HG03575 (cell line): Measurements from ENCODE around the gene CD6.

Source experiments
- ATAC-seq: cut with Tn5 transposase; IDR thresholded peaks from one replicate; pipeline ENCODE4 v1.9.1; 2021; ENCODE audit not compliant: unreplicated experiment, insufficient number of reproducible peaks, low FRiP score; ENCODE audit errors: extremely low read depth

Gene CD6

DNA sequence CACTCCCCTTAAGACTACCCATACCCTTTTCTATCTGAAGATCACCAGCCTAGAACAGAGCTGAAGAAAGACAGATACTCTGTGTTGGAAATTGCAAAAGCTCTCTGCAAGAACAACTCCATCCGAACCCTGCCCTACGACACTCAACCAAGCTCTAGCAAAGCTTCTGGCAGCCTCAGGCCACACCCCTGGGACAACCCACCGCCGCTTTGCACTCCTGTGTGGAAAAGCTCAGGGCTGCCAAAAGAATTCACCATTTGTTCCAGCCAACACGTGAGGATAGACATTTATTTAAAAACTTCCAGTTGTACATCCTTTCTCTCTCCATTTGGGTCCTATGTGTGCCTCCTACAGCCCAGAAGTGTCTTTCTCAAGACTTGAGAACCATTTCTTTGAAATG lies 68.4 kb downstream of the CD6 start:
- no peak for ATAC-seq

DNA sequence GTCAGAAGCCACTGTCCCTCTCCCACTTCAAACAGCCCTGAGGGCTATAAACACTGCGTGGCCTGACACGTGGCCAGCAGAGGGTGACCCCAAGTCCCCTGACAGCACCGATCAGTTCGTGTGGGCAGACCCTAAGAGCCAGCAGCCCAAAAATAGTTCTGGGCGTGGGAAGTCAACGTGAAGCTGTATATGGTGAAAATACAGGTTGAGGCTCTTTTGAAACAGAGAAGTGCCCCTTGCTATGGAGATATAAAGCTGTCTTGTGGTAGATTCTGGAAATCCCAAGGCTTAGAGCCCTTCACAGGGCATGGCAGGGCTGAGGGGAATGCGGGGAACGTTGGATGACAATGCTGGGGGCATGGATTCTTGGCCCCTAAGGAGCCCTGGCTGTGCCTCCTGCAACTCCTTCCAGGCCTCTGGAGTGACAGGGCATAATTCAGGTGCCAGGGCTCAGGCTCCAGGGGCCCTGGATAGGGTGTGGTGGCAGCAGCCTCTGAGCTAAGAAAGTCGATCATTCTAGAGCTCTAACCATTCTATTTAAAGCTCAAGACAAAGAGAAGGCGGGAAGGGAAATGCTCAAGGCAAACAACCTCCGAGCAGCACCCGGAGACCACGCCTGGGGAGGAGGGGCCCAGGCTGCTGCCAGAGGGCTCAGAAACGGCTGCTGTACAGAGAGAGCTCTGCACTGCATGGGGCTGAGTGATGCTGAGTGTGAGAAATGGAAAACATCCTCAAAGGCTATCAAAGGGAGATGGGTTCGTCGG lies 70.5 kb downstream of the CD6 start:
- no peak for ATAC-seq

DNA sequence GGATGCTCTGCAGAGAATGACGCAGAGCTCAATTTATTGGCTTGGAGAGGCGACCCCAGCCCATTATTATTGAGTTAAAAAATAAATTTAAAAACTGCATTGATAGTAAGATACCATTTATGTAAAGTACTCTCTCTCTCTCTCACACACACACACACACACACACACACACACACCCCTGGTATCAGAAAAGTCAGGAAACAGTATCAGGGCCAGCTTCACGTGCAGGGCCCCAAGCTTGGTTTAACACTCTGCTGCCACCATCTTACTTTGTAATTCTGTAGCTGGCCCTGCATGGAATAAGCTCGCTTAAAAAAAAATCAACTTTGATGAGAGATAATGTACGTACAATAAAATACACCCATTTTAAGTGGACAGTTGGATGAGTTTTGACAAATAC lies 71.1 kb downstream of the CD6 start:
- ATAC-seq = no peak

DNA sequence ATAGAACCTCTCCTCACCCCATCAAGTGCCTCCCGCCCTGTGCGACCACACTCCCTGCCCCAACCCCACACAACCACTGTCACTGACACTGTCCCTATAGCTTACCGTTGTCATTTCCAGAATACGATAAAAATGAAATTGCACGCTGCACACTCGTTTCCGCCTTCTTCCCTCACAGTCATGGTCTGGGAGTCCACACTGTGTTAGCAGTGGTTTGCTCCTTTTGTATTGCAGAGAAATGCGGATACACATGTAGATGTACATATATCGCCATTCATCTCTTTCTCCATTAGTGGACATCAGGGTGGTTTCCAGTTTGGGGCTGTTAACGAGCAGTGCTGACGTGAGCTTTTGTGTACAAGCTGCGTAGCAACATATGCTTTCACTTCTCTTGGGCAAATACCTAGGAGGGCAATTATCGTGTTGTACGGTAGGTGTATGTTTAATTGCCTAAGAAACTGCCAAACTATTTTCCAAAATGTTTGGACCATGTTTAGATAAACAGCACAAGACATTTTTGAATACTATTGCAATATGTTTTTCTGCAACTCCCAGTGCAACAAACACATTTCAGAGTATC lies 71.6 kb downstream of the CD6 start:
- ATAC-seq = no peak

DNA sequence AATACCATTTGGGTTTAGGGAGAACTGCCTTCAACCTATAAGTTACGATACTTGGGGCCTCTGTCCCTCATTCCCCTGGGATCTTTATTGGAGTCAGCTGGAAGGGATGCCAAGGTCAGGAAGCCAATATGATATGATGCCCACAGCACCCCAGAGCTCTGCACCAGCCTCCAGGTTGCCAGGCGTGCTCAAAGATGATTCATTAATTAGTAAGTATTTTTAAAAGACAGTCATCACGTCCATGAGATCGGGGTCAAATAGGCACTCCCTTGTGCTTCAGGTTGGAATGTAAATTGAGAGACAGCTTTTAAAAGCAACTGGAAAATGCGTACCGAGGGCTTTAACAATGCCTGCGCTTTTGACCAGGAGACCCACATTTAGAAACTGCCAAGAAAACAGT lies 73.8 kb downstream of the CD6 start:
- no peak for ATAC-seq

DNA sequence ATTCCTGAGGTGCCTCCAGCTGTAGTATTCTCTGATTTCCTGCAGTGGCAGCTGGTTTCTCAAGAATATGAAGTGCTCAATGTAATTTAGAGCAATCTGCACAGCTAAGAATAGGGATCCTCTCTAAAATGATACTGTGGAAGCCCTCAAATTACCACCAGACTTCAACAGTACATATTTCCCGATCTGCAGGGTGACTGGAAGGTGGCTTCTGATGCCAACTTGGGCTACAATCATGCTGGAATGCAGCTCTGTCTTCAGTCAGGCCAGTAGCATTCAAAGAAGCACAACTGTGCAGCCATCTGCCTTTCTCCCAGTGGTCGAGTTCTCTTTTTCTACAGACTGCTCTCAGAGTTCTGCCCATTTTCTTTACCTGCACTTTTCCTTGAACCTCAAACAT lies 75.4 kb downstream of the CD6 start:
- no peak for ATAC-seq

DNA sequence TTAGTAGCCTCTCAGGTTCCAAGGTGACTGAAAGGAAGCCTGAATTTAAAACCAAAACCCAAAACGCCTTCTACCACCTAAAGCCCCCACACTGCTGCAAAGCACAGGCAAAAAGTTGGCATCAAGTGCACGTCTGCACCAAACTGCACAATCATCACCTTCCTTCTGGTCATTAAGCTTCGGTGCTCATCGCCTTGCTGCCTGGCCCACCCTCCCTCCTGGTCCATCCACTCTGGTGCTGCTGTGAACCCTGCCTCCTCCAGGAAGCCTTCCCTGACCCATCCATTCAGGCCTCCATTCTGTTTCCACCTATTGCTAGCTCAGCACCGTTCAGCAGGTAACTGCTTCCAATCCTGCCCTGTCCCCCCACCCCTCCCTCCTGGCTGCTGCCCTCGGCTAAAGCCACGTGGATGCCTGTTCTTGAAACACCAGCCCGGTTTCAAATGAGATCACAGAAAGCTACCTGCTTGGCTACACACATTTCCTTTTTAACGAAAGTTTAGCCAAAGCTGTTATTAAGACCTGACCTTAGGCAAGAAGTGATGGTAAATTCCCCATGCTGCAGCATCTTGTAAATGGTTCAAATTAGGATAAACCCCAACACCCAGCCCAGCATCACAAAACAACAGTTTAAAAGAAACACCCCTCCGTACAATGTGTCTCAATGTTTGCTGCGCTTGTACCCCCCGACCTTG lies 77.0 kb downstream of the CD6 start:
- ATAC-seq = no peak

DNA sequence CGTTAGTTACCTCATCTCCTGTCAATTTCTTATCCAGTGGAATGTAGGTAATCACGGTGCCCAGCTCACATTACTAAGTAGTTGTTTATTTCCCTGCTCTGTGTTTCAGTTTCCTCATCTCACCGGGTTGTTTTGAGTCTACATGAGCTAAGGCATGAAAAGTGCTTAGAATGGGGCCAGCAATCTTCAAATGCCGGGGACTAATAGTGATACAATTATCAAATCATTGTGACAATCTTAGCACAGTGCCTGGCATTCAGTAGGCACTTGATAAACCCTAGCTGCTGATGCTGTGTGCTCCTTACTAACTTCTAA lies 77.5 kb downstream of the CD6 start:
- no peak for ATAC-seq

DNA sequence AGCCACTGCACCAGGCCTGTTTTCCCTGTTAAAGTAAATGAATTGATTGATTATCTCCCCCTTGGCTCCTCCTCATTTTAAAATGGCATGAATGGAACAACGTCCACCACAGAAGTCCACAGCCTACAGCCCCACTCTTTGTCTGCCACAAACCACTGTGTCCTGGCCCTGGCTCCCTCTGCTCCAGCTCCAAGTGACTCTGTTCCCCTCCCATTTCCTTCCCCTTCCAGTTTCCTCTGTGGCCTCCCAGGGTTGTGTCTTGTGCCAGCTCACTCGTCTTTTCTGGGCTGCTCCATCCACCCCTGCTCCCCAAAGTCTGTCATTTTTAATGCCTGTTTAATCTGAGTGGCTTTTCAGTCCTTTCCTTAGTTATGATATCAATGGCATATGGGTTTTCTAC lies 78.4 kb downstream of the CD6 start:
- no peak for ATAC-seq

DNA sequence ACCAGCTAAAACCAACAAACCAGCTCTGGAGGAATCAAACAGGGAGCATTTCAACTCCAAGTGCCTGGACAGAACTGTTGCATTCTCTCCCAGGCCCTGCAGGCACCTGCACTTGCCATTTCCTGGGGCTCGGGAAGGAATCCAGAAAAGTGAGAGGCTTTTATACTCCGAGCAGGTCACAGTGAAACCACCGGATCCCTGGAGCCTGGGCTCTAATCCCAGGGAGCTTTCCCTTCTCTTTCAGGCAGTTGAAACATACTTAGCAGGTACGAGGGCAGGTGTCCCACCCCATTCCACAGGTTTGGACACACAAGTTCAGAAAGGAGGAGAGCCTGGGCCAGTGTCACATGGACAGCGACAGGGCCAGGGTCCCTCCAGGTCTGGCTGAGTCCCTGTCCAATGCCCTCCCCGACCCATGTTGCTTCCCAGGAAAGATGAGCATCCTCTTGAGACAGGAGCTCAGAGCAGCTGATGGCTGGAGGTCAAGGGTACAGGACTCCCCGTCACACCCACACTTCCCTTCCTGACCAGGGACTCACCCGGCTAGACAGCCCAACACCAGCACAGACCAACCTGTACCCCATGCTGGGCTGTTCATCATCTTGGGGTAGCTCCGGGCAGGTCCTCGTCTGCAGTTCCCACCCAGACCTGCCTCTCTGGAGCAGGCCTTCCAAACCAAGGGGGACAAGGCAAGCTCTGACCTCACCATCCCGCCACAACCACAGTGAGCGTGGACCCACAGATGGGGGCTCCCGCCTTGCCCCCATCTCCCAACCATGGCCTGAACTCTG lies 80.9 kb downstream of the CD6 start:
- no peak for ATAC-seq

DNA sequence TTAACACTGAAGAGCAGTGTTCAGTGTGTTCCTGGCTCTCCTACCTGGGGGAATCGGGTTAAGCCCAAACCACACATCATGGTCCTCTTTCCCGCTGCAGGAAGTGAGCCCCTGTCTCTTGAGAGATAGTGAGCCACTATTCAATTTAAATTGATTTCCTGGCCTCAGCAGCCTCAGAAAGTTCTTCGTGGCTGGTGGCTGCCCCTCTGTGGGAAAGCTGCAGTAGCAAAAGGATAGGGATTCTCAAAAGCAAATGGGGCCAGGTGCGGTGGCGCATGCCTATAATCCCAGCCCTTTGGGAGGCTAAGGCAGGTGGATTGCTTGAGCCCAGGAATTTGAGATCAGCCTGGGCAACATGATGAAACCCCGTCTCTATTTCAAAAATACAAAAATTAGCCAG lies 81.7 kb downstream of the CD6 start:
- ATAC-seq = no peak

DNA sequence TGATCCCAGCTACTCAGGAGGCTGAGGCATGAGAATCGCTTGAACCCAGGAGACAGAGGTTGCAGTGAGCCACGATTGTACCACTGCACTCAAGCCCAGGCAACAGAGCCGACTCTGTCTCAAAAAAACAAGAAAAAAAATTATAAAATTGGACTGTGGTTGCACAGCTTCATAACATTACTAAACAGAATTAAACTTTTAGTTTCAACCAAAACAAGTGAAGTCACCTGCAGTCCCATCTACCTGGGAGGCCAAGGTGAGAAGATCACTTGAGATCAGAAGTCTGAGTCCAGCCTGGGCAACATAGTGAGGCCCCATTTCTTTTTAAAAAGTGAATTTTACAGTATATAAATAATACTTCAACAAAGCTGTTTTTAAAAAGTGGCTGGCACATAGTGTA lies 83.0 kb downstream of the CD6 start:
- ATAC-seq = no peak

DNA sequence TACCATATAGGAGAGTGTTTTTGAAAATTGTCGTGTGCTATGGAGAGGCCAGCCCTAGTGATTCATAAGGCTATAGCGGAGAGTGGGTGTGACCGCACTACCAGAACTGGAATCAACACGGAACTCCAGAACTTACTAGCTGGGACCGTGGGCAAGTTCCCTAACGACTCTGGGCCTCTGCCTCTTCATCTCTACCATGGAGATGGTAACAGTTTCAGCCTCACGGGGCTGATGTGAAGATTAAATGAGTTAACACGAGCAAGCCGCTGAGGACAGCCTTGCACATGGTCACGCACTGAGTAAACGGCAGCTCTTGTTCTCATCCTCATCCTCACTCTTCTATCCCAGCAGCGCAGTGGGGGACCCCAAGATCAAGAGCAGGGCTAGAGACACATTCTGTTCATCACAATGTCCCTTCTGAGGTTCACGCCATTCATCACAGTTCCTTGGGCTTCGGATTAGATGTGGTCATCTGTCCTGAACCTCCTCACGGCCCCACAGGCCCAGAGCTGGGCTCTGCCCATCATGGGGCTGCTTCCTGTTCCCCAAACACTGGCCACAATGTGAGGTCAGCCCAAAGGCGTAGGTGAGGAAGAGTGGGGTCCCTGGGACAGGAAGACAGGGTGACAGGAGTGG lies 83.6 kb downstream of the CD6 start:
- ATAC-seq = no peak

DNA sequence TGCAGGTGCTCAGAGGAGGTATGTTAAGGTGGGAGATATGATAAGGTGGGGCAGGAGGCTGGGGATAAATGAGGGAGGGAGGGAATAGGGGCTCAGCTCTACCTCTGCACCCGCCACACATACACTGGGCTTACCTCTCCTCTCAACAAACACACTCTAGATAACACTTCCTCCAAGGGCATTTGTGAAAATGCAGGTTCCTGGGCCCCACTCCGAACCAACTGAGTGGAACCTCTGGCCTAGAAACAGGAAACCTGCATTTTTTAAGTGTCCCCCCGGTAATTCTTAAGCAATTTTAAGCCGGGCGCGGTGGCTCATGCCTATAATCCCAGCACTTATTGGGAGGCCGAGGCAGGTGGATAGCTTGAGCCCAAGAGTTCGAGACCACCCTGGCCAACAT lies 84.3 kb downstream of the CD6 start:
- no peak for ATAC-seq

DNA sequence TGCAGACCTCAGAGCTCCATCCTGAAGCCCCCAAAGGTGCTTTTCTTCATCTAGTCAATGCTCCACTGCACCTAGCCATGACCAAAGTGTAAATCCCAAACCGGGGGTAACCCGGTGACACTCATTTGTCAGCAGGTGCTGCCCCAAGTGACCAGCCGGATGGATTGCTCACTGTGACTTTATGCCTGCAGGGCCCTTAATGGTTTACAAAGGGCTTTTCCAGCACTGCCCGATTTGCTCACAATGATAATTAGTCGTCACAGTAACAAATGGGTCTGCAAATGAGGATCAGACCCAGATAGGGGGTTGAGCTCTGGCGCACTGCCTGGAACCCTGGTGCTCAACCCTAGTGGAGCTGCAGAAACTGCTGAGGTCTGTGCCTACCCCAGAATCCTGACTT lies 85.1 kb downstream of the CD6 start:
- ATAC-seq = no peak

DNA sequence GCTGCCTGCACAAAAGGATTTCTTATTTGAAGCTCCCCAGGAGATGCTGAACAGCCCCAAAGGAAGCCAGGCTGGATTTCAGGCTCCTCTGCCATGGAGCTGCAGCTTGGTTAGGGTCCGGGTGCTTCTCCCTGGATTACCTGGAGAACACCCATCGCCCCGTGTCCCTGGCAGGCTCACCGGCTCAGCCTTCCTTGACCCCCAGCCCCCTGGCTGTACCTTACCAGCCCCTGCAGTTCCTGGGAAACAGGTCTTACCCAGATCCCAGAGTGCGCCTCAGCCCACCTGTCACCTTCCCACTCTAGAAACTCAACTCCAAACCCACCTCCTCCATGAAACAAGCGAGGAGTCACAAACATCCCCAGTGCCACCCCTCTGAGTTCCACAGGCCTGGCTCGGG lies 85.5 kb downstream of the CD6 start:
- no peak for ATAC-seq

DNA sequence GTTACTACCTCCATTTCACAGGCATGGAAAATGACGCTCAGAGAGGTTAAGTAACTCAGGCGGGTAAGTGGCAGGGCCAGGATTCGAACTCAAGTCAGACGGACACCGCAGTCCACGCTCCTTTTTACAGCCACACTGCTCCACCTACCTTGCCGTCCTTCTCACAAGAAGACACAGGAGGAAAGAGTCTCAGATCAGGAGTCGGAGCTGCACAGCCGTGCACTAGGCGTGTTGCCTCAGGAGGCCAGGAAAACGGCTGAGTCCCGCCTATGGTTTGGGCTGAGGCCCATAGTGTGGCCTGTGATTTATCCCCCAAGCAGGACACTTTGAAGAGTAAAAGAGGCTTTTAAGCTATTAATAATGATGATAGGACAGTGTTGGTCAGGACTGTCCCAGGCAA lies 86.1 kb downstream of the CD6 start:
- no peak for ATAC-seq

DNA sequence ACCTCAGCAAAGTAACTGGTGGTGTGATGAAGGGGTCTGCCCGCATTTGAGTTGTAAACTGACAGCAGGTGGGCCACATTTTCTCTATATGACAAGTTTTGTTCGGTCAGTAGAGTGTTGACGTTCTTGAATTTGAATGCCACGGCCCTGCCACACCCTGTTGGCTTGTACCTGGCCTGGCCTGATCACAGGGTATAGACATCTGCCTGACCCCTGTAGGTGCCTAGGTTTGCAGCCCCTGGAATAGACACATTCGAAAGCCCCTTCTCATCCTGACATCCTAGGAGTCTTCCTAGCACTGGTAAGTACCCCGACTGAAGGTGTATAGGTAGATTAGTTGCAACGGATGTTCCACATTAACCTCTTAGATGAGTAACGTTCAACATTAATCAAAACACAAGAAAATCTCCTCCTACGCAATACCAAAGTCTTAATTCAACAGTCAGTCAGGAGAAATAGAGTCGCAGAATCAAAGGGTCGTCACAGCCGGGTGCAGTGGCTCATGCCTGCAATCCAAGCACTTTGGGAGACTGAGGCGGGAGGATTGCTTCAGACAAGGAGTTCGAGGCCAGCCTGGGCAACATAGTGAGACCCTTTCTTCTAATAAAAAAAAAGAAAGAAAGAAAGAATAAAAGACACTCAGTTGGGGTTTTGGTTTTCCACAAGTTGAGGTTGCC lies 87.2 kb downstream of the CD6 start:
- ATAC-seq = no peak

DNA sequence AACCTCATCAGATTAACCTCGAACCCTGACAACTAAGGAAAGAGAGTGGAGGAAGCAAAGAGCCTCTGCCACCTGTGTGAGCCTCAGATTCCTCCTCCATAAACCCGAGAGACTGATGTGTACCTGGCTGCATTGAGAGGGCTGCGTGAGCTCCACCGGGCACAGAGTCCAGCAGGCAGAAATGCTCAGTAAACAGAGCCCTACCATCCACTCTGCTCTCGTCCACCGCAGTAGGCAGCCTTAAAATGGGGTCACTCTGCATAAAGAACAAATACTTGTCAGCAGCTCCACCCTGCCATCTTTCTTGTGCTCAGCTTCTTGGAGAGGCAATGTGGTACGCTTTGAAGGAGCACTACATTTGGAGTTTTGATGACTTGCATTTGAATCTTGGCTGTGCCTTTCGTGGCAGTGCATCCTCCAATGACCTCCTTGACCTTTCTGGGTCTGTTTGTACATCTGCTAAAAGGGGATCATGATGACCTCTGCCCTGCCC lies 87.8 kb downstream of the CD6 start:
- no peak for ATAC-seq
